ENCODE measurements around the gene HMGCS2.
"Not testable (repeated sequence)": the region's sequence is repeated elsewhere in the genome, so short reads cannot be mapped to it uniquely, and the experiment has no call there.

HMGCS2 gene

GRCh38 chr1:119787776-119788175 lies 19.1 kb upstream of the HMGCS2 start:
- no peak for DNase-seq

- not testable (repeated sequence) for DNase-seq
Measured at GRCh38 chr1:119786473-119787050, 17.9 kb upstream of the HMGCS2 start.

GRCh38 chr1:119786046-119786445 lies 17.3 kb upstream of the HMGCS2 start:
- DNase-seq: not testable (repeated sequence)

GRCh38 chr1:119784191-119784781 lies 15.6 kb upstream of the HMGCS2 start:
- DNase-seq: no peak

GRCh38 chr1:119783354-119784185 lies 14.9 kb upstream of the HMGCS2 start:
- DNase-seq: no peak

- DNase-seq: peak; percentile 70
Measured at GRCh38 chr1:119782631-119783325, 14.1 kb upstream of the HMGCS2 start.

GRCh38 chr1:119781434-119782210 lies 12.9 kb upstream of the HMGCS2 start:
- no peak for DNase-seq

GRCh38 chr1:119779869-119780356 lies 11.2 kb upstream of the HMGCS2 start:
- peak; percentile 26 for DNase-seq

- DNase-seq: no peak
Measured at GRCh38 chr1:119778886-119779560, 10.3 kb upstream of the HMGCS2 start.

GRCh38 chr1:119778359-119778758 lies 9.7 kb upstream of the HMGCS2 start:
- DNase-seq: no peak

- DNase-seq: no peak
Measured at GRCh38 chr1:119774746-119775490, 6.2 kb upstream of the HMGCS2 start.

- no peak for DNase-seq
Measured at GRCh38 chr1:119773711-119774241, 5.1 kb upstream of the HMGCS2 start.

- DNase-seq: no peak
Measured at GRCh38 chr1:119772298-119772697, 3.6 kb upstream of the HMGCS2 start.

- DNase-seq: no peak
Measured at GRCh38 chr1:119771770-119772169, 3.1 kb upstream of the HMGCS2 start.

GRCh38 chr1:119771016-119771415 lies 2.3 kb upstream of the HMGCS2 start:
- DNase-seq: peak; percentile 26

- peak; percentile 8 for DNase-seq
Measured at GRCh38 chr1:119767486-119767885, 1.2 kb downstream of the HMGCS2 start.

- no peak for DNase-seq
Measured at GRCh38 chr1:119766374-119766794, 2.3 kb downstream of the HMGCS2 start.

GRCh38 chr1:119764220-119764619 lies 4.5 kb downstream of the HMGCS2 start:
- no peak for DNase-seq

- DNase-seq: no peak
Measured at GRCh38 chr1:119762953-119763352, 5.8 kb downstream of the HMGCS2 start.

GRCh38 chr1:119762409-119762808 lies 6.3 kb downstream of the HMGCS2 start:
- no peak for DNase-seq

- DNase-seq: no peak
Measured at GRCh38 chr1:119758584-119758983, 10.1 kb downstream of the HMGCS2 start.
